Measurements from ENCODE around the gene GGT6.

Gene GGT6

DNA sequence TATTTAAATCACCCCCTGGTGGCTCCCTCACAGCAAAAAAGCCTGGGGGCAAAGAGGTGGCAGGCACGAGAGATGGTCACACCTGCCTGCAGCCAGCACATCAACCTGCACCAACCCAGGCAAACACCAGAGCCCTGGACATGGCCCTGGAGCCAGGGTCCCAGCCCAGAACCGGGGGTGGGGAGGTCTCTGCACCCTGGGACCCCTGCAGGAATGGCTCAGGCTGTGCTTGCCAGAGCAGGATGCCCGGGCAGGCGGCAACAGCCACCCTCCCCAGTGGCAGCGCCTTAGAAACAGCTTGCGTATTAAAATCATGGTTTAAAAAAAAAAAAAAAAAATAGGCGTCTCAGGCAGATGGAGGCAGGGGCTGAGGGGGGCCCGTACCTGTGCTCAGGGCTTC lies 21.4 kb downstream of the GGT6 start:
- DNase-seq (ENCODE audit: low spot score) = no peak

GRCh38 chr17:4538236-4539002 lies 22.0 kb downstream of the GGT6 start:
- DNase-seq (ENCODE audit: low spot score) = no peak

GRCh38 chr17:4537451-4538235 lies 22.7 kb downstream of the GGT6 start:
- peak; percentile 93 for DNase-seq (ENCODE audit: low spot score)

DNA sequence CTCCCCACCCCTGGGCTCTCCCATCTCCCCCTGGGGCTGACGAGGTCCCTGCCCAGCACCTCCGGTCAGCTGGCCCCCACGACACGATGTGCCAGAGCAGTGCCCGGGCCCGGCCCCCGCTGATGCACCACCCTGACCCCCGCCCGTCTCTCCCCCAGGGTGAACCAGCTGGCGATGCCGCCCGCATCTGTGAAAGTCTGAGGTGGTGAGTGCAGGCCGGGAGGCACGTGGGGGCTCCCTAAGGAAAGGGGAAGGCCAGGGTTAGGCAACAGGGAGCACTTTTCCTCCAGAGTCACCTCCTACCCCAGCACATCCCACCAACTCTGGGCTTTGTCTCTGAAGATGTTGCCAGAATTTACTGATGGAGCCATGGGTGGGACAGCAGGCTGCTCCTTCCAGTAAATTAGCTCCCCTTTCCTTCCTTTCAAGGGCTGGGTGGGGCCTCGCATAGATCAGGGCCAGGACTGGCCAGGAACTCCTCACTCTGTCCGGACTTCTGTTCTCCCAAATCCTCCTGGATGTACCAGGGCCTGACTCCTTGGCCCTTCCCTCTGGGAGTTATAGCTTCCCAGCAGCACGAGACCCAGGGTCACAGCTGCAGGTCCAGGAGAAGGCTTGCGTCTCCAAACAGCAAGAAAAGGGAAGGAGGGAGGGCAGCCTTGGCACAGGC lies 23.5 kb downstream of the GGT6 start:
- DNase-seq (ENCODE audit: low spot score) = peak; percentile 53

GRCh38 chr17:4536259-4536741 lies 24.1 kb downstream of the GGT6 start:
- DNase-seq (ENCODE audit: low spot score) = no peak

- no peak for DNase-seq (ENCODE audit: low spot score)
These were observed 24.6 kb downstream of the GGT6 start for GRCh38 chr17:4535667-4536258.

GRCh38 chr17:4534928-4535666 lies 25.3 kb downstream of the GGT6 start:
- peak; percentile 17 for DNase-seq (ENCODE audit: low spot score)

DNA sequence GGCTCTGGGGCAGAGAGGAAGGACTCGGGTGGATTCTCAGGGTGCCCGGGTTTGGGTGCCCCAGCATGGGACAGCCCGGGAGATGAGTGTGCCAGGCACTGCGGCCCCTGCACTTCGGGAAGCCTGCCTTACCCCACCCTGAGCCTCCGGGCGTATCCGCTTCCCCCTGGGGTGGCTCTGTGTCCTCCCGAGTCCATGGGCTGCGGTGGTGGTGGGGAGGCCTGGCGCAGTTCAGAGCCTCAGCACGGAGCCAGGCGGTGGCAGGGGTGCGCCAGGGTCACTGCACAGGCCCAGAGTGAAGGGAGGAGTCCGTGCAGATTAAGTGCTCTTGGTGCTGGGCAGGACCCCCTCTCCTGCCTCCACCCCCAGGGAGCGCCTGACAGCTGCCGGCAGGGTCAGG lies 25.9 kb downstream of the GGT6 start:
- DNase-seq (ENCODE audit: low spot score) = no peak

DNA sequence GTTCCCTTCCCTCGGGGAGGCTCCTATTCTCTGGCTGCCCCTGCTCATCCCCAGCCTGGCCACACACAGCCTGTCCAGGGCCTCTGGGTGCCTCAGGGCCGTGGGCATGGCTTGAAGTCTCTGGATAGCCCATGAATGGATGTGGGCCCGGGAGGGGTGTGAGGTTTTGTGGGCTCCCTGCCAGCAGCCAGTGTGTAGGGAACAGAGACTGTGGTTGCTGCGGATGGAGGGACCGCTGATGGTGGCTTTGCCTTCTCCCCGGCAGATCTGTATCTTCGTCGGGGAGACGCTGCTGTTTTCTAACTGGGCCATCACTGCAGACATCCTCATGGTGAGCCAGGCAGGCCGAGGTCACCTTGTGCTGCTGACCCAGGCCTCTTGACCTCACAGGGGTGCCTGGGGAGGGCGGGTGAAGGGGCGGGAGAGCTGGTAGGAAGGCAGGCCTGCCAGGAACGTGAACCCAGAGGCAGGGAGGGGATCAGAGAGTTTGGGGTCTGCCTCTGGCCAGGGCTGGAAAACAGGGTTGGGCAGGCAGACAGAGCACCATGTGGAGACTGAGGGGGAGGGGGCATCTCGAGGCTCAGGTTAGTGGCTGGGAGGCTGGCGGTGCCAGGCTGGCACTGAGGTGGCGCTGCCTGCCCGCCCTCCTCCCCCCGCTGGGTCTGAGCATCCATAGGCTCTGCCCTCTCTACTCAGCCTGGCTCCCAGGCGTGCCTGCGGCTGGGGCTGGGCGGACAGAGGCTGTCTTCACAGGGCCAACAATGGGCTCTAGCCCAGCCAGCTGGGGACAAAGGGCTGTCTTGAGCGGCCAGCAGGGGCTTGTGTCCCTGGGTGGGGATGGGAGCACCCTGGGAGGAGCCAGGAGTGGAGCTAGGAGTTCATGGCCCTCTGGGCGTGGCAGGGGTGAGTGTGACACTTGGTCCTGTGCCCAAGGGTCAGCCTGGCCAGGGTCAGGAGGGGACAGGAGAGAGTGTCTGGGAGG lies 26.6 kb downstream of the GGT6 start:
- DNase-seq (ENCODE audit: low spot score) = peak; percentile 98

DNA sequence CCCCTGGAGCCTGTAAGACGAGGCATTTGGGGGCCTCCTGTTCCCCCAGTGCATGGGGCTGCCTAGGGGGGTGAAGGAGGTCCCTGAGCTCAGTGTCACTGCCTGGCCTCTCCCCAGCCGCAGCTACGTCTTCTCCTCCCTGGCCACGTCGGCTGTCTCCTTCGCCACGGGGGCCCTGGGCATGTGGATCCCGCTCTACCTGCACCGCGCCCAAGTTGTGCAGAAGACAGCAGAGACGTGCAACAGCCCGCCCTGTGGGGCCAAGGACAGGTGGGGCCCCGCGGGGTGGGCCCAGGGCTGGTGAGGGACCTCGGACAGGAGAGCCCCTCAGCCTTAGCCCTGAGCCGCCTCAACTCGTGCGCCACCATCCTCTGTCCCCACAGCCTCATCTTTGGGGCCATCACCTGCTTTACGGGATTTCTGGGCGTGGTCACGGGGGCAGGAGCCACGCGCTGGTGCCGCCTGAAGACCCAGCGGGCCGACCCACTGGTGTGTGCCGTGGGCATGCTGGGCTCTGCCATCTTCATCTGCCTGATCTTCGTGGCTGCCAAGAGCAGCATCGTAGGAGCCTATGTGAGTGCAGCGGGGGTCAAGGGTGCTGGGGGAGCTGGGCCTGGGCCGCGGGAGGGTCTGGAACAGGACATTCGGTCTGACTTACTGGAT lies 27.4 kb downstream of the GGT6 start:
- no peak for DNase-seq (ENCODE audit: low spot score)

GRCh38 chr17:4531988-4532736 lies 28.2 kb downstream of the GGT6 start:
- no peak for DNase-seq (ENCODE audit: low spot score)

GRCh38 chr17:4530799-4531730 lies 29.3 kb downstream of the GGT6 start:
- no peak for DNase-seq (ENCODE audit: low spot score)

- DNase-seq (ENCODE audit: low spot score) = no peak
These were observed 30.7 kb downstream of the GGT6 start for GRCh38 chr17:4529533-4530152.

GRCh38 chr17:4527566-4528125 lies 32.7 kb downstream of the GGT6 start:
- no peak for DNase-seq (ENCODE audit: low spot score)

GRCh38 chr17:4527134-4527533 lies 33.2 kb downstream of the GGT6 start:
- DNase-seq (ENCODE audit: low spot score) = no peak

DNA sequence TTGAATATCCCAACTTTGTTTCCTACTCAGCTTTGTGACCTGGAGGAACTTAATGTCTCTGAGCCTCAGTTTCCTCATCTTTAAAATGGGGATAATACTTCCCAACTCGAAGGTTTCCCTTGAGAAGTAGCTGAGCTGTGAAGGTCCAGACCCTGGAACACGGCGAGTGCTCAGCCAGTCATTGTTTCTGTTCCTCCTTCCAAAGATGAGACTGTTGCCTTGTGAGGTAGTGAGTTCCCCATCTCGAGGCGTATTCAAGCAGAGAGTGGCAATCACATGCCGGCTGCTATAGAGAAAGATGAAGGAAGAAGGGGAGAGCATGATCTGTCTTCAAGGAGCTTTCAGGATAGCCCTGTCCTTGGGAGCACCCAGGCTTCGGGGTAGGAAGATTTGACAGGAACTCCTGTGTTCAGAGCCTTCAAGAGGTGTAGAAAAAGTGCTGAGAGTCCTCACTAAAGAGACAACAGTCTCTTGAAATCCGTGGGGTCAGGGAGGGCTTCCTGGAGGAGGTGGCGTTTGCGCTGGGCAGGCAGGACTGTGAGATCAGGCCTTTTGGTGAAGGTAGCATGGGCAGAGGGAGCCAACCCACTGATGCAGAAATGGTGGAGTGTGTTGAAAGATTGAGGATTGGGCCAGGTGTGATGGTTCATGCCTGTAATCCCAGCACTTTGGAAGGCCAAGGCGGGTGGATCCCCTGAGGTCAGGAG lies 34.5 kb downstream of the GGT6 start:
- DNase-seq (ENCODE audit: low spot score) = no peak

DNA sequence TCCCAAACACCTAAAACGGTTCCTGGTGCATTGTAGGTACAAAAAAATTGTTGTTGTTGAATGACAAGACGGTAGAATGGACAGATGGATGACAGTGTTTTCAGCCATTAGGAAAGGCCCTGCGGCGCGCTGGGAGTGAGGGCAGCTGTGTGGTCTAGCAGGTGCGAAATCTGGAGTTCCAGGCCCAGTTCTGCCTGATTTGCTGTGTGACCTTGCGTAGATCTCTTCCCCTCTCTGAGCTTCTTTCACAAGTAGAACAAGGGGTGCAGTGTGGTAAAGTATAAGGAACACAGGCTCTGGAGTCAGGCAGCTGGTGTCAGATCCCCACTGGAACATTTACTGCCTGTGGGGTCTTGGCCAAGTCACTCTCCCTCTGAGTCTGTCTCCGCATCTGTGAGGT lies 36.4 kb downstream of the GGT6 start:
- DNase-seq (ENCODE audit: low spot score) = no peak
